SU-DHL-6 (cell line): ENCODE results near the gene NELL1.
"Not testable (repeated sequence)": the region's sequence is repeated elsewhere in the genome, so short reads cannot be mapped to it uniquely, and the experiment has no call there.

Experiments
- H2AFZ ChIP-seq: fragments of 200-600 bp; sonication (generic); 2 replicates; pipeline ENCODE4 v1.6.1; 2014; ENCODE audit warnings: low read depth, mild to moderate bottlenecking, moderate library complexity, mixed read lengths, antibody characterized with exemption, low read length; ENCODE audit not compliant: severe bottlenecking
- H3F3A ChIP-seq: fragments of 200-600 bp; shearing (Covaris generic); 2 replicates; pipeline ENCODE4 v1.6.0; 2016; ENCODE audit warnings: antibody characterized with exemption, mild to moderate bottlenecking; ENCODE audit not compliant: insufficient read depth
- H3K27ac ChIP-seq: fragments of 200-600 bp; sonication (generic); 2 replicates; pipeline ENCODE4 v1.5.1; 2016; ENCODE audit warnings: low read depth, mild to moderate bottlenecking, low read length, moderate library complexity, mixed read lengths
- H3K27me3 ChIP-seq: fragments of 200-600 bp; sonication (generic), shearing (Covaris generic); 2 replicates; pipeline ENCODE4 v1.6.0; 2014; ENCODE audit warnings: mild to moderate bottlenecking, low read length
- H3K36me3 ChIP-seq: fragments of 200-600 bp; sonication (generic); 2 replicates; pipeline ENCODE4 v1.6.1; 2014; ENCODE audit warnings: mild to moderate bottlenecking, low read length, mixed read lengths
- H3K4me2 ChIP-seq: fragments of 300-600, 200-600 bp; shearing (Covaris generic), sonication (generic); 2 replicates; pipeline ENCODE4 v1.6.0; 2014; ENCODE audit warnings: low read length, low read depth, mild to moderate bottlenecking; ENCODE audit not compliant: poor library complexity, severe bottlenecking
- H3K4me3 ChIP-seq: fragments of 200-600 bp; sonication (generic); 2 replicates; pipeline ENCODE4 v1.5.1; 2014; ENCODE audit warnings: antibody characterized with exemption, low read length, mild to moderate bottlenecking, mixed read lengths; ENCODE audit not compliant: insufficient read depth, poor library complexity, severe bottlenecking
- H3K79me2 ChIP-seq: fragments of 200-600 bp; sonication (generic); 2 replicates; pipeline ENCODE4 v1.6.1; 2014; ENCODE audit warnings: mild to moderate bottlenecking, low read length, moderate library complexity; ENCODE audit not compliant: insufficient read depth
- H3K9ac ChIP-seq: fragments of 200-600 bp; sonication (generic); 2 replicates; pipeline ENCODE4 v1.7.0; 2014; ENCODE audit warnings: mild to moderate bottlenecking, low read length
- H3K9me2 ChIP-seq: fragments of 200-600 bp; sonication (generic); replicated peaks from 2 replicates; pipeline ENCODE4 v1.6.1; 2014; ENCODE audit warnings: low read length; ENCODE audit not compliant: insufficient read depth
- H3K9me3 ChIP-seq: fragments of 200-600 bp; sonication (generic); 2 replicates; pipeline ENCODE4 v1.6.1; 2014; ENCODE audit warnings: low read length, mixed read lengths; ENCODE audit not compliant: insufficient read depth
- H4K20me1 ChIP-seq: fragments of 200-600 bp; sonication (generic); 2 replicates; pipeline ENCODE4 v1.6.1; 2014; ENCODE audit warnings: low read depth, mild to moderate bottlenecking, antibody characterized with exemption, low read length, moderate library complexity, mixed read lengths
- CTCF ChIP-seq: fragments of 200-600 bp; sonication (generic); IDR thresholded peaks from one replicate; pipeline ENCODE4 v1.5.1; 2017; ENCODE audit warnings: antibody characterized with exemption, mild to moderate bottlenecking, low read length, moderate library complexity; ENCODE audit not compliant: insufficient read depth, poor library complexity, severe bottlenecking
- EZH2phosphoT487 ChIP-seq: fragments of 200-600 bp; sonication (generic), shearing (Covaris generic); conservative IDR thresholded peaks from 2 replicates; pipeline ENCODE4 v1.6.1; 2018; ENCODE audit warnings: mild to moderate bottlenecking, antibody characterized with exemption, low read length, moderate library complexity, mixed read lengths

The NELL1 gene

GRCh38 chr11:21133244-21133643, 463.9 kb downstream of the NELL1 start:
- no peaks in the 10 kb centered on the region for H3F3A ChIP-seq
- no peaks in the 10 kb centered on the region for H3K9me3 ChIP-seq
- no peak overlapping the region for H3K9ac ChIP-seq
- no peaks in the 10 kb centered on the region for H3K36me3 ChIP-seq
- H3K27me3 ChIP-seq: no peaks in the 10 kb centered on the region
- no peak overlapping the region for H2AFZ ChIP-seq
- H3K4me3 ChIP-seq: no peak overlapping the region
- TF ChIP-seq EZH2phosphoT487: no peak
- TF ChIP-seq CTCF: no peak
- H3K27ac ChIP-seq: no peak overlapping the region
- H3K4me2 ChIP-seq: no peak overlapping the region
- 0 out of 2 replicates have a peak, but pooled peaks cover 6% of the 10 kb centered on the region for H3K9me2 ChIP-seq
- no peaks in the 10 kb centered on the region for H4K20me1 ChIP-seq
- H3K79me2 ChIP-seq: no peaks in the 10 kb centered on the region

GRCh38 chr11:21133722-21134121, 464.3 kb downstream of the NELL1 start:
- H3K9me3 ChIP-seq: no peaks in the 10 kb centered on the region
- no peak overlapping the region for H3K4me2 ChIP-seq

GRCh38 chr11:21137803-21138202, 468.4 kb downstream of the NELL1 start:
- H3K9ac ChIP-seq: no peak overlapping the region
- no peak overlapping the region for H2AFZ ChIP-seq
- no peaks in the 10 kb centered on the region for H3K9me2 ChIP-seq
- no peak overlapping the region for H3K4me2 ChIP-seq
- no peaks in the 10 kb centered on the region for H3K27me3 ChIP-seq
- H3K9me3 ChIP-seq: no peaks in the 10 kb centered on the region
- H3K4me3 ChIP-seq: no peak overlapping the region
- no peaks in the 10 kb centered on the region for H3K36me3 ChIP-seq
- H3F3A ChIP-seq: no peaks in the 10 kb centered on the region
- H3K27ac ChIP-seq: no peak overlapping the region
- no peak for TF ChIP-seq EZH2phosphoT487
- TF ChIP-seq CTCF: no peak
- H3K79me2 ChIP-seq: no peaks in the 10 kb centered on the region
- no peaks in the 10 kb centered on the region for H4K20me1 ChIP-seq

More at GRCh38 chr11:21133722-21134121, 464.3 kb downstream of the NELL1 start:
- Histone ChIP-seq H3K4me3 (no peak overlapping the region), H3K9me2 (0 out of 2 replicates have a peak, but pooled peaks cover 6% of the 10 kb centered on the region), H3K36me3 (no peaks in the 10 kb centered on the region), H4K20me1 (no peaks in the 10 kb centered on the region), H3K79me2 (no peaks in the 10 kb centered on the region), H2AFZ (no peak overlapping the region), H3K27ac (no peak overlapping the region), H3F3A (no peaks in the 10 kb centered on the region), H3K27me3 (no peaks in the 10 kb centered on the region), H3K9ac (no peak overlapping the region)
- TF ChIP-seq EZH2phosphoT487: no peak

- H2AFZ ChIP-seq, H3F3A ChIP-seq, H3K9me2 ChIP-seq, H3K9ac ChIP-seq, H3K4me2 ChIP-seq, H3K79me2 ChIP-seq, H3K27me3 ChIP-seq, H4K20me1 ChIP-seq, H3K27ac ChIP-seq, H3K36me3 ChIP-seq, H3K4me3 ChIP-seq, H3K9me3 ChIP-seq: not testable (repeated sequence)
Observed at GRCh38 chr11:21141557-21141956, 472.2 kb downstream of the NELL1 start.
